22Rv1 (cell line): ENCODE data around the gene PRKD2.

Experiments
- ZFX ChIP-seq: fragments of 450-650 bp; IDR thresholded peaks from 2 replicates; pipeline ENCODE4 v1.6.1; 2017; ENCODE audit warnings: antibody characterized with exemption, borderline replicate concordance
- TF ChIP-seq, protein P1 (sequence below): fragments of 450-650 bp; IDR thresholded peaks from 2 replicates; pipeline ENCODE4 v1.5.1; 2017; ENCODE audit warnings: mild to moderate bottlenecking

GRCh38 chr19:46639358-46640182, 77.3 kb downstream of the PRKD2 start:
- TF ChIP-seq, protein P1, sequence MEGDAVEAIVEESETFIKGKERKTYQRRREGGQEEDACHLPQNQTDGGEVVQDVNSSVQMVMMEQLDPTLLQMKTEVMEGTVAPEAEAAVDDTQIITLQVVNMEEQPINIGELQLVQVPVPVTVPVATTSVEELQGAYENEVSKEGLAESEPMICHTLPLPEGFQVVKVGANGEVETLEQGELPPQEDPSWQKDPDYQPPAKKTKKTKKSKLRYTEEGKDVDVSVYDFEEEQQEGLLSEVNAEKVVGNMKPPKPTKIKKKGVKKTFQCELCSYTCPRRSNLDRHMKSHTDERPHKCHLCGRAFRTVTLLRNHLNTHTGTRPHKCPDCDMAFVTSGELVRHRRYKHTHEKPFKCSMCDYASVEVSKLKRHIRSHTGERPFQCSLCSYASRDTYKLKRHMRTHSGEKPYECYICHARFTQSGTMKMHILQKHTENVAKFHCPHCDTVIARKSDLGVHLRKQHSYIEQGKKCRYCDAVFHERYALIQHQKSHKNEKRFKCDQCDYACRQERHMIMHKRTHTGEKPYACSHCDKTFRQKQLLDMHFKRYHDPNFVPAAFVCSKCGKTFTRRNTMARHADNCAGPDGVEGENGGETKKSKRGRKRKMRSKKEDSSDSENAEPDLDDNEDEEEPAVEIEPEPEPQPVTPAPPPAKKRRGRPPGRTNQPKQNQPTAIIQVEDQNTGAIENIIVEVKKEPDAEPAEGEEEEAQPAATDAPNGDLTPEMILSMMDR, result no peak
- no peak for TF ChIP-seq ZFX
